Measurements from ENCODE around the gene ESRRG.
"Not testable (repeated sequence)": the region's sequence is repeated elsewhere in the genome, so short reads cannot be mapped to it uniquely, and the experiment has no call there.

The ESRRG gene

GRCh38 chr1:216704065-216704464, 19.2 kb downstream of the ESRRG start:
- not testable (repeated sequence) for DNase-seq

GRCh38 chr1:216702170-216702569, 21.1 kb downstream of the ESRRG start:
- DNase-seq = no peak

GRCh38 chr1:216700779-216701178, 22.4 kb downstream of the ESRRG start:
- DNase-seq = no peak

- no peak for DNase-seq
Observed at GRCh38 chr1:216691710-216692109, 31.5 kb downstream of the ESRRG start.

- DNase-seq = no peak
Observed at GRCh38 chr1:216690603-216691002, 32.6 kb downstream of the ESRRG start.

GRCh38 chr1:216688127-216688657, 35.0 kb downstream of the ESRRG start:
- no peak for DNase-seq

- peak in 1 of 2 experiments; percentile 71 for DNase-seq
Observed at GRCh38 chr1:216686860-216687766, 36.1 kb downstream of the ESRRG start.

- peak; percentile 60 to 86 for DNase-seq
Observed at GRCh38 chr1:216682752-216683151, 40.5 kb downstream of the ESRRG start.

GRCh38 chr1:216679108-216679507, 44.1 kb downstream of the ESRRG start:
- DNase-seq = no peak

GRCh38 chr1:216670118-216670883, 52.9 kb downstream of the ESRRG start:
- DNase-seq = no peak

- no peak for DNase-seq
Observed at GRCh38 chr1:216666441-216666840, 56.8 kb downstream of the ESRRG start.

- no peak for DNase-seq
Observed at GRCh38 chr1:216665856-216666255, 57.4 kb downstream of the ESRRG start.

- DNase-seq = no peak
Observed at GRCh38 chr1:216665406-216665805, 57.8 kb downstream of the ESRRG start.

GRCh38 chr1:216662681-216663080, 60.5 kb downstream of the ESRRG start:
- peak in 1 of 2 experiments; percentile 18 for DNase-seq

GRCh38 chr1:216660561-216660960, 62.7 kb downstream of the ESRRG start:
- no peak for DNase-seq

- no peak for DNase-seq
Observed at GRCh38 chr1:216653001-216653400, 70.2 kb downstream of the ESRRG start.

GRCh38 chr1:216651826-216652418, 71.3 kb downstream of the ESRRG start:
- no peak for DNase-seq

- DNase-seq = no peak
Observed at GRCh38 chr1:216643176-216643575, 80.1 kb downstream of the ESRRG start.

- no peak for DNase-seq
Observed at GRCh38 chr1:216641669-216642460, 81.4 kb downstream of the ESRRG start.

GRCh38 chr1:216640100-216640499, 83.1 kb downstream of the ESRRG start:
- no peak for DNase-seq

GRCh38 chr1:216632980-216633379, 90.2 kb downstream of the ESRRG start:
- no peak for DNase-seq

- DNase-seq = peak; percentile 22 to 65
Observed at GRCh38 chr1:216630532-216630931, 92.7 kb downstream of the ESRRG start.
